DOHH2 (cell line): ENCODE measurements around the gene LCMT1.

Experiments used
- H3F3A ChIP-seq: fragments of 200-600 bp; sonication (generic), shearing (Covaris generic); 2 replicates; pipeline ENCODE4 v1.6.0; 2016; ENCODE audit warnings: antibody characterized with exemption, mild to moderate bottlenecking; ENCODE audit not compliant: control insufficient read depth, insufficient read depth
- H3K27ac ChIP-seq: fragments of 200-600 bp; sonication (generic); 2 replicates; pipeline ENCODE4 v1.5.1; 2014; ENCODE audit warnings: low read depth, mild to moderate bottlenecking, low read length, moderate library complexity
- H3K27me3 ChIP-seq: fragments of 200-600 bp; sonication (generic); 2 replicates; pipeline ENCODE4 v1.6.1; 2014; ENCODE audit warnings: mild to moderate bottlenecking, low read length, mixed read lengths; ENCODE audit not compliant: control insufficient read depth
- H3K36me3 ChIP-seq: fragments of 200-600 bp; sonication (generic); 2 replicates; pipeline ENCODE4 v1.6.1; 2014; ENCODE audit warnings: mild to moderate bottlenecking, low read length, moderate library complexity, mixed read lengths; ENCODE audit not compliant: control insufficient read depth
- H3K4me1 ChIP-seq: fragments of 200-600 bp; sonication (generic); 2 replicates; pipeline ENCODE4 v1.6.1; 2014; ENCODE audit warnings: mild to moderate bottlenecking, low read length, mixed read lengths; ENCODE audit not compliant: control insufficient read depth
- H3K4me2 ChIP-seq: fragments of 200-600 bp; sonication (generic); 2 replicates; pipeline ENCODE4 v1.6.0; 2014; ENCODE audit warnings: mild to moderate bottlenecking, low read length, moderate library complexity
- H3K4me3 ChIP-seq: fragments of 200-600 bp; sonication (generic); 2 replicates; pipeline ENCODE4 v1.5.1; 2014; ENCODE audit warnings: mild to moderate bottlenecking, low read length, mixed read lengths
- H3K79me2 ChIP-seq: fragments of 200-600 bp; sonication (generic); 2 replicates; pipeline ENCODE4 v1.6.1; 2014; ENCODE audit warnings: mild to moderate bottlenecking, low read length, mixed read lengths; ENCODE audit not compliant: control insufficient read depth
- H3K9me2 ChIP-seq: fragments of 200-600 bp; sonication (generic); replicated peaks from 2 replicates; pipeline ENCODE4 v1.6.1; 2014; ENCODE audit warnings: mild to moderate bottlenecking, low read length, mixed read lengths; ENCODE audit not compliant: control insufficient read depth
- H3K9me3 ChIP-seq: fragments of 200-600 bp; sonication (generic); 2 replicates; pipeline ENCODE4 v1.6.1; 2014; ENCODE audit warnings: antibody characterized with exemption, low read length, mixed read lengths; ENCODE audit not compliant: control insufficient read depth, insufficient read depth
- H4K20me1 ChIP-seq: fragments of 200-600 bp; sonication (generic); 2 replicates; pipeline ENCODE4 v1.6.0; 2014; ENCODE audit warnings: low read depth, mild to moderate bottlenecking, antibody characterized with exemption, low read length, moderate library complexity; ENCODE audit not compliant: control insufficient read depth, insufficient read depth
- EZH2phosphoT487 ChIP-seq: fragments of 200-600 bp; sonication (generic); IDR thresholded peaks from 2 replicates; pipeline ENCODE4 v1.6.1; 2017; ENCODE audit warnings: borderline replicate concordance, mild to moderate bottlenecking, antibody characterized with exemption, low read length, moderate library complexity, mixed read lengths
- TF ChIP-seq, protein P1 (sequence below): fragments of 200-600 bp; sonication (generic); IDR thresholded peaks from one replicate; pipeline ENCODE4 v1.5.1; 2014; ENCODE audit warnings: antibody characterized with exemption, mild to moderate bottlenecking, low read depth, low read length; ENCODE audit not compliant: poor library complexity, severe bottlenecking

Gene LCMT1

DNA sequence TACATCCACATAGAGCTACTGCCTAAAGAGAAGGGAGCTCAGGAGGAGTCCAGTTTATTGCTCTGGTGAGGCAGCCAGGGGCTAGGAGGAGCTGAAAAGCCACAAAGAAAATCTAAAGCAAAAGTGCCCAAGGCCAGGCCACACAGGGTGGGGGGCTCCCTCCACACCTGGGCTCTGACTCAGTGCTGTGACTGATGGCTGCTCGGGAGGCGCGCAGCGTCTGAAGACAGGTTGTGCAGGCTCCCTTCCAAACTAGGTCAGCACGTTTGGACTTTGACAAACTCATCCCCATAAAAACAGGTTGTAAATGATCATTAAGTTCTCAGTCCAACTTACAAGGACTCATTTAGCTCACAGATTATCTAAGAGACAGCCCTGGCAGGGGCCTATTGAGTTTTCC is 22.2 kb upstream of the LCMT1 start:
- Histone ChIP-seq H3K27me3 (no peaks in the 10 kb centered on the region), H3F3A (no peaks in the 10 kb centered on the region), H3K9me3 (no peaks in the 10 kb centered on the region), H3K36me3 (no peaks in the 10 kb centered on the region), H3K9me2 (no peaks in the 10 kb centered on the region), H3K4me1 (peaks cover 6% of the 10 kb centered on the region; the same call in 1 of the 2 replicates), H4K20me1 (no peaks in the 10 kb centered on the region), H3K79me2 (no peaks in the 10 kb centered on the region), H3K4me2 (no peak overlapping the region), H3K4me3 (no peak overlapping the region), H3K27ac (no peak overlapping the region)
- TF ChIP-seq, protein P1, sequence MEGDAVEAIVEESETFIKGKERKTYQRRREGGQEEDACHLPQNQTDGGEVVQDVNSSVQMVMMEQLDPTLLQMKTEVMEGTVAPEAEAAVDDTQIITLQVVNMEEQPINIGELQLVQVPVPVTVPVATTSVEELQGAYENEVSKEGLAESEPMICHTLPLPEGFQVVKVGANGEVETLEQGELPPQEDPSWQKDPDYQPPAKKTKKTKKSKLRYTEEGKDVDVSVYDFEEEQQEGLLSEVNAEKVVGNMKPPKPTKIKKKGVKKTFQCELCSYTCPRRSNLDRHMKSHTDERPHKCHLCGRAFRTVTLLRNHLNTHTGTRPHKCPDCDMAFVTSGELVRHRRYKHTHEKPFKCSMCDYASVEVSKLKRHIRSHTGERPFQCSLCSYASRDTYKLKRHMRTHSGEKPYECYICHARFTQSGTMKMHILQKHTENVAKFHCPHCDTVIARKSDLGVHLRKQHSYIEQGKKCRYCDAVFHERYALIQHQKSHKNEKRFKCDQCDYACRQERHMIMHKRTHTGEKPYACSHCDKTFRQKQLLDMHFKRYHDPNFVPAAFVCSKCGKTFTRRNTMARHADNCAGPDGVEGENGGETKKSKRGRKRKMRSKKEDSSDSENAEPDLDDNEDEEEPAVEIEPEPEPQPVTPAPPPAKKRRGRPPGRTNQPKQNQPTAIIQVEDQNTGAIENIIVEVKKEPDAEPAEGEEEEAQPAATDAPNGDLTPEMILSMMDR, result no peak
- TF ChIP-seq EZH2phosphoT487, result no peak

DNA sequence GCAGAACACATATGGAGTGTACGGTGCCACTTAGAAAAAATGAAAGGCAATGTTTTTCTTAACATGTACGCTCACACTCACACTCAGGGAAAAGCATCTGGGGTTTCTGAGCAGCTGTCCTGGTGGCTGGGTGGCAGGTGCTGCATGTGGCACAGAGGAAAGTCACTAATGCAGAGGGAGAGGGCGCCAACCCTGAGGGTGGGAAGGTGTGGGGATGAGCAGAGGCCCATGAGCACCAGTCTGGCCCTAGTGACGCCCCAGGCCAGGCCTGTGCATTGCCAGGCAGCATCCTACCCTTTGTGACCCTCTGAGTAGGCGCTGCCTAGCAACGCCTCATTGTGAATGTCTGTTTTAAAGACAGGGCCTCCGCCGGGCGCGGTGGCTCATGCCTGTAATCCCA is 19.1 kb upstream of the LCMT1 start:
- Histone ChIP-seq H4K20me1 (no peaks in the 10 kb centered on the region), H3K36me3 (no peaks in the 10 kb centered on the region), H3F3A (no peaks in the 10 kb centered on the region), H3K4me1 (peaks cover 6% of the 10 kb centered on the region; the same call in 1 of the 2 replicates), H3K4me3 (no peak overlapping the region), H3K9me3 (no peaks in the 10 kb centered on the region), H3K4me2 (no peak overlapping the region), H3K27ac (no peak overlapping the region), H3K27me3 (no peaks in the 10 kb centered on the region), H3K79me2 (no peaks in the 10 kb centered on the region), H3K9me2 (no peaks in the 10 kb centered on the region)
- no peak for TF ChIP-seq EZH2phosphoT487
- TF ChIP-seq, protein P1, result no peak

DNA sequence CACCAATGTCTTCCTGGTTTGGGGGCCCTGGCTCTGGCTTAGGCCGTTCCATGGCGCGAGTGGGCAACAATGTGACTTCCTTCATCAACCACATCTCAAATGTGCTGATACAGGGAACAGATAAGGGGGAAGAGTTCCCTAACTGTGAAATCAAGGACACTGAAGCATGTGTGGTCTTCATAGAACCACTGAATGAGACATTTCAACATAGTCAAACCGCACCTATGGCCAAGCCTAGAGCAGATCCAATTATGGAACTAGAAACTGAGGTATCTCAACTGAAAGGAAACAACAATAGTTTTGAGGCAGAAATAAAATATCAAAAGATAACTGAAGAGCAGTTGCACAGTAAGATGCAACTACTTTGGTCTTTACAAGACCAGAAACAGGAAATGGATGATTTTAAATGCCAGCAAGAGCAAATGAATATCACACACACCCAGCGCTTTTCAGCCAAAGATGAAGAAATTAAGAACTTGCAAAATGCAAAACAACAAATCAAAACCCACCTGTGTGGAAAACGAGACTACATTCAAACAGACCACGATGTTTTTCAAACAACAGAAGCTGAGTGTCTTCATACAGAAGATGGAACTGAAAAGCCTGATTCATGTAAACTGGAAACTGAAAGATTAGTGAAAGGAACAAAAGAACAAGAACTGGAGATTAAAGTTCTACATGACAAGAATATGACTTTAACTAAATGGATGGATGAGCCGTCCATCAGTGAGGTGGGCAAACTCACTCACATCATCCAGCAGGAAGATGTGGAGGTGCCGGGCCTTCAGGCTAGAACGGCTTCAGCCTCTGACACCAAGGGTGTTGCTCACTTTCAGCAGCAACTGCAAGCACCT is 18.1 kb upstream of the LCMT1 start:
- peaks cover 6% of the 10 kb centered on the region; the same call in 1 of the 2 replicates for H3K4me1 ChIP-seq
- no peak for TF ChIP-seq EZH2phosphoT487
- TF ChIP-seq, protein P1, result no peak
- no peaks in the 10 kb centered on the region for H3F3A ChIP-seq
- no peaks in the 10 kb centered on the region for H3K36me3 ChIP-seq
- no peaks in the 10 kb centered on the region for H3K9me2 ChIP-seq
- no peaks in the 10 kb centered on the region for H3K79me2 ChIP-seq
- no peak overlapping the region for H3K4me2 ChIP-seq
- H3K27me3 ChIP-seq, result no peaks in the 10 kb centered on the region
- no peaks in the 10 kb centered on the region for H3K9me3 ChIP-seq
- H3K27ac ChIP-seq, result no peak overlapping the region
- no peak overlapping the region for H3K4me3 ChIP-seq
- H4K20me1 ChIP-seq, result no peaks in the 10 kb centered on the region
